Measurements from ENCODE around the gene KLHL13. TPM values are rescaled to one million over a fixed set of nuclear protein-coding genes. Genes with fewer than 3 reads are reported as not detected.

Gene KLHL13
- total and polyA plus RNA-seq, 2 of the 8 experiments (the other 6 are each of a cell fraction or from before 2014, with no cell fraction given): 6.4 to 12.8 TPM

GRCh38 chrX:118056870-118057269 lies 59.7 kb downstream of the KLHL13 start:
- H2AK5ac ChIP-seq (ENCODE audit: low read depth, low read length): no peak overlapping the region
- H4K8ac ChIP-seq (ENCODE audit: extremely low read depth, insufficient read depth, low read length): no peak overlapping the region
- no peak overlapping the region for H3K9ac ChIP-seq (replicated peaks in 1 of 4; ENCODE audit: extremely low read depth in 1 of 4, low read depth in 3 of 4, low read length in 3 of 4)
- no peak overlapping the region for H3K14ac ChIP-seq (ENCODE audit: insufficient read length)
- H2BK12ac ChIP-seq (ENCODE audit: low read depth, low read length): no peak overlapping the region
- H3K23me2 ChIP-seq (ENCODE audit: low read depth, low read length): no peaks in the 10 kb centered on the region
- ChIA-PET POLR2A (ENCODE audit: partially characterized antibody) (no interaction called here), CTCF (ENCODE audit: partially characterized antibody) (interaction anchor here (1.1 kb wide), 1 partner anchor 17 kb away, joined by 3 read pairs; no protein-coding TSS in a partner anchor)
- H3K56ac ChIP-seq (replicated peaks; ENCODE audit: insufficient read length, low read depth, low read length): no peak overlapping the region
- FAIRE-seq: no peak
- no peak overlapping the region for H4K91ac ChIP-seq (replicated peaks; ENCODE audit: insufficient read length, low read length)
- H3K27ac ChIP-seq (ENCODE audit: low read depth, low read length): no peak overlapping the region
- no peak overlapping the region for H3K18ac ChIP-seq (ENCODE audit: extremely low read depth, low read length)
- no peak overlapping the region for H2BK5ac ChIP-seq (ENCODE audit: low read depth, low read length)
- no peak overlapping the region for H2BK20ac ChIP-seq (ENCODE audit: low read length)
- no peak overlapping the region for H4K5ac ChIP-seq (ENCODE audit: insufficient read length, low read depth, low read length)
- no peak for DNase-seq (ENCODE audit: low read depth in 1 of 2, low spot score in 2 of 2)
- H3K4me3 ChIP-seq (ENCODE audit: extremely low read depth in 1 of 4, insufficient read depth in 2 of 4, low read depth in 3 of 4, low read length in 4 of 4): no peak overlapping the region
- no peaks in the 10 kb centered on the region for H3K4me1 ChIP-seq (replicated peaks in 1 of 4; ENCODE audit: control insufficient read depth in 3 of 4, insufficient read depth in 4 of 4, low read length in 3 of 4)
- no peak overlapping the region for H3K4me2 ChIP-seq (ENCODE audit: insufficient read depth in 1 of 2, low read depth in 2 of 2, low read length in 2 of 2)
- H2BK15ac ChIP-seq (ENCODE audit: low read length): no peak overlapping the region
- H2AFZ ChIP-seq (ENCODE audit: low read length): no peak overlapping the region
- no peaks in the 10 kb centered on the region for H4K20me1 ChIP-seq (replicated peaks in 1 of 2; ENCODE audit: control insufficient read depth in 1 of 2, insufficient read depth in 2 of 2, low read length in 2 of 2)
- no peaks in the 10 kb centered on the region for H3K79me2 ChIP-seq (ENCODE audit: control insufficient read depth in 1 of 2, insufficient read depth in 2 of 2, low read length in 2 of 2)
- H3K27me3 ChIP-seq (replicated peaks in 1 of 4; ENCODE audit: control insufficient read depth in 3 of 4, extremely low read depth in 1 of 4, insufficient read depth in 3 of 4, low read length in 3 of 4): no peaks in the 10 kb centered on the region
- no peaks in the 10 kb centered on the region for H3K9me3 ChIP-seq (ENCODE audit: insufficient read depth in 2 of 2, low read depth in 1 of 2, low read length in 1 of 2)
- no peaks in the 10 kb centered on the region for H3K79me1 ChIP-seq (ENCODE audit: low read depth, low read length)
- H3K23ac ChIP-seq (ENCODE audit: insufficient read length): no peak overlapping the region
- H3K4ac ChIP-seq (replicated peaks; ENCODE audit: insufficient read length, low read depth, low read length): no peak overlapping the region
- 95% methylated on average over 2 of the region's 2 CpGs; no CpG with 5 or more reads in 1 of the 2 experiments for WGBS, 2 experiments (ENCODE audit: extremely low coverage in 1 of 2, insufficient coverage in 1 of 2, insufficient read length in 1 of 2, insufficient replicate concordance in 2 of 2, low coverage in 1 of 2, low lambda C conversion rate in 2 of 2, missing lambda C conversion rate in 1 of 2)
- H3K36me3 ChIP-seq (ENCODE audit: control insufficient read depth in 2 of 4, insufficient read depth in 4 of 4, low read length in 3 of 4): no peaks in the 10 kb centered on the region
- H2BK120ac ChIP-seq (replicated peaks; ENCODE audit: low read depth, low read length): no peak overlapping the region
- TF ChIP-seq BACH1 (IDR thresholded peaks at IDR 0.05; ENCODE audit: low read length) (no peak), CHD2 (IDR thresholded peaks at IDR 0.05; ENCODE audit: low read length) (no peak), PHF8 (conservative IDR thresholded peaks at IDR 0.05; ENCODE audit: low read depth, low read length) (no peak), TEAD4 (IDR thresholded peaks at IDR 0.05; ENCODE audit: low read depth, low read length) (no peak)
- TF ChIP-seq, protein P1, sequence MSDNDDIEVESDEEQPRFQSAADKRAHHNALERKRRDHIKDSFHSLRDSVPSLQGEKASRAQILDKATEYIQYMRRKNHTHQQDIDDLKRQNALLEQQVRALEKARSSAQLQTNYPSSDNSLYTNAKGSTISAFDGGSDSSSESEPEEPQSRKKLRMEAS (IDR thresholded peaks at IDR 0.05): no peak

Data from H1 (cell line).